Left lung (tissue), 10 donors: Measurements from ENCODE around the gene COPS6. TPM values are rescaled to one million over a fixed set of nuclear protein-coding genes. Genes with fewer than 3 reads are reported as not detected.

Experiments used
- ATAC-seq: fragments of 200-7000 bp; cut with Tn5 transposase; one replicate; pipeline ENCODE4 v1.9.1; 2020; ENCODE audit warnings: moderate library complexity
- DNase-seq, 4 donors: peaks; one replicate each; pipeline ENCODE4 v3.0.0-alpha.2; 2013 to 2020
- H3K27ac ChIP-seq, 2 donors: fragments of 200-600 bp; sonication (generic) in 1 of 2; one replicate each; pipeline versions ENCODE4 v1.5.0 to v1.8.0; 2020 to 2021
- H3K27me3 ChIP-seq, 2 donors: fragments of 200-600 bp; sonication (generic) in 1 of 2; one replicate each; pipeline versions ENCODE4 v1.5.0 to v1.8.0; 2020 to 2021
- H3K36me3 ChIP-seq, 2 donors: fragments of 200-600 bp; sonication (generic) in 1 of 2; one replicate each; pipeline versions ENCODE4 v1.5.0 to v1.8.0; 2020 to 2021
- H3K4me1 ChIP-seq, 2 donors: fragments of 200-600 bp; one replicate each; pipeline ENCODE4 v1.8.0; 2021
- H3K4me3 ChIP-seq, 2 donors: fragments of 200-600 bp; sonication (generic) in 1 of 2; one replicate each; pipeline versions ENCODE4 v1.5.0 to v1.8.0; 2020 to 2021; ENCODE audit warnings: mild to moderate bottlenecking in 1 of 2
- H3K9me3 ChIP-seq, 2 donors: fragments of 200-600 bp; sonication (generic) in 1 of 2; one replicate each; pipeline versions ENCODE4 v1.5.0 to v1.8.0; 2020 to 2021
- intact Hi-C, 2 donors: fragments of 100-400 bp; cut with DNase I; formaldehyde crosslinking; loops; one replicate each; pipeline versions ENCODE4 v1.11.2 to v1.14.2; 2022
- microRNA-seq, 2 donors: library from miRNA; unstranded; fragments of <30 nt; microRNA quantifications; one replicate each; pipeline ENCODE4, GENCODE V29; 2019
- polyA plus RNA-seq, 6 donors: library from polyadenylated mRNA; unstranded; fragments of 120-200 nt; gene quantifications; one replicate each; pipeline ENCODE4 v1.2.1, GENCODE V29; 2013; ENCODE audit not compliant: insufficient read length in 6 of 6
- total RNA-seq, 2 donors: library from RNA; stranded (reverse); fragmentation: NEBNext Ultra II Directional; extraction: Animal tissue kit (Norgen Biotek cat#: 25700); gene quantifications; one replicate each; pipeline ENCODE4 v1.2.1, GENCODE V29; 2021
- TF ChIP-seq, protein P1 (sequence below), 2 donors: fragments of 200-600 bp; sonication (generic) in 1 of 2; IDR thresholded peaks; one replicate each; pipeline versions ENCODE4 v1.5.0 to v1.8.0; 2021; ENCODE audit warnings: antibody characterized with exemption in 2 of 2
- donor health status: DM: no; HTN: yes; CAD: no.
- donor health status: DM: no; HTN: no; CAD: no.

Gene COPS6
- total and polyA plus RNA-seq, 8 donors, result 74.2 to 139 (median 114) TPM

DNA sequence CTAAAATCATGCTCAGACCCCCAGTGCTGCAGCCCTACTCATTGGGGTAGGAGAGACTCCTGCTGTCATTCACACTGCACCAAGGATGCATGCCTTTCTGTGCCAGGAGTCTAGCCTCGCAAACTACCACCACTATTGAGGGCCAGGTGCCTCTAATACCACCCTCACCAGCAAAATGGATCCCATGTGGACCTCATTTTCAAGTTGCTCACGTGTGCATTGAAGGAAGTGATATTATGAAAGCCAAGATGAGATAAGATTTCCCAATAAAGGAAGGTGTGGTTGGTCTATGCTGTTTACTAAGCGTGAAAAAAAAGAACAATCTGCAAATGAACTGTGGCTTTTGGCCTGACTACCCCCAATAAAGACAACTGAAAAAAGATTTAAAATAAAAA lies 52.8 kb downstream of the COPS6 start:
- peaks cover 0 to 15% of the 10 kb centered on the region in 2 donors for H3K4me1 ChIP-seq
- no peak for ATAC-seq
- TF ChIP-seq, protein P1, sequence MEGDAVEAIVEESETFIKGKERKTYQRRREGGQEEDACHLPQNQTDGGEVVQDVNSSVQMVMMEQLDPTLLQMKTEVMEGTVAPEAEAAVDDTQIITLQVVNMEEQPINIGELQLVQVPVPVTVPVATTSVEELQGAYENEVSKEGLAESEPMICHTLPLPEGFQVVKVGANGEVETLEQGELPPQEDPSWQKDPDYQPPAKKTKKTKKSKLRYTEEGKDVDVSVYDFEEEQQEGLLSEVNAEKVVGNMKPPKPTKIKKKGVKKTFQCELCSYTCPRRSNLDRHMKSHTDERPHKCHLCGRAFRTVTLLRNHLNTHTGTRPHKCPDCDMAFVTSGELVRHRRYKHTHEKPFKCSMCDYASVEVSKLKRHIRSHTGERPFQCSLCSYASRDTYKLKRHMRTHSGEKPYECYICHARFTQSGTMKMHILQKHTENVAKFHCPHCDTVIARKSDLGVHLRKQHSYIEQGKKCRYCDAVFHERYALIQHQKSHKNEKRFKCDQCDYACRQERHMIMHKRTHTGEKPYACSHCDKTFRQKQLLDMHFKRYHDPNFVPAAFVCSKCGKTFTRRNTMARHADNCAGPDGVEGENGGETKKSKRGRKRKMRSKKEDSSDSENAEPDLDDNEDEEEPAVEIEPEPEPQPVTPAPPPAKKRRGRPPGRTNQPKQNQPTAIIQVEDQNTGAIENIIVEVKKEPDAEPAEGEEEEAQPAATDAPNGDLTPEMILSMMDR (IDR thresholded peaks at IDR 0.05), result no peak
- H3K27ac ChIP-seq, result peak overlapping the region in 1 of 2 donors; percentile 5
- no peak overlapping the region for H3K4me3 ChIP-seq
- H3K27me3 ChIP-seq, result no peaks in the 10 kb centered on the region
- DNase-seq, result no peak
- intact Hi-C loops, result no loop called here
- no peaks in the 10 kb centered on the region for H3K9me3 ChIP-seq
- H3K36me3 ChIP-seq, result no peaks in the 10 kb centered on the region

Small RNA genes within 50 kb of the gene (microRNA-seq; reads per million reads assigned to microRNA genes)
- gene MIR106B (469 to 1,447 reads per million in 2 donors), gene MIR25 (254 to 399 reads per million in 2 donors), gene MIR93 (1,811 to 2,730 reads per million in 2 donors)

Other genes starting within 250 kb of the COPS6 start
- gene OR2AE1, start 211.9 kb upstream of the COPS6 start, total RNA-seq, result under 1 TPM in 1 of 2 donors, not detected in 1; 0.94 TPM
- under 1 TPM in 2 of 6 donors, not detected in 4; 0.13 to 0.18 TPM for gene OR2AE1, start 211.9 kb upstream of the COPS6 start, polyA plus RNA-seq
- 10 to 100 TPM; 23.6 to 27.0 TPM for gene TRIM4, start 169.4 kb upstream of the COPS6 start, total RNA-seq
- gene TRIM4, start 169.4 kb upstream of the COPS6 start, polyA plus RNA-seq, result 10 to 100 TPM; 35.3 to 45.2 (median 38.9) TPM
- under 1 TPM in 1 of 2 donors, not detected in 1; 0.24 TPM for gene GJC3, start 159.3 kb upstream of the COPS6 start, total RNA-seq
- gene GJC3, start 159.3 kb upstream of the COPS6 start, polyA plus RNA-seq, result 1 to 10 TPM in 4 of 6 donors, under 1 TPM in 2; 0.98 to 1.3 (median 1.1) TPM
- 10 to 100 TPM in 1 of 2 donors, 1 to 10 TPM in 1; 5.0 to 40.3 TPM for gene AZGP1, start 112.9 kb upstream of the COPS6 start, total RNA-seq
- gene AZGP1, start 112.9 kb upstream of the COPS6 start, polyA plus RNA-seq, result 100 to 1,000 TPM in 1 of 6 donors, 1 to 10 TPM in 2, under 1 TPM in 3; 0.29 to 110 (median 0.94) TPM
- 10 to 100 TPM; 46.7 to 52.0 TPM for gene ZKSCAN1, start 73.4 kb upstream of the COPS6 start, total RNA-seq
- 100 to 1,000 TPM in 1 of 6 donors, 10 to 100 TPM in 5; 82.1 to 137 (median 91.1) TPM for gene ZKSCAN1, start 73.4 kb upstream of the COPS6 start, polyA plus RNA-seq
- gene ZSCAN21, start 39.2 kb upstream of the COPS6 start, total RNA-seq, result 10 to 100 TPM in 1 of 2 donors, 1 to 10 TPM in 1; 6.5 to 12.0 TPM
- gene ZSCAN21, start 39.2 kb upstream of the COPS6 start, polyA plus RNA-seq, result 10 to 100 TPM; 23.6 to 27.1 (median 24.4) TPM
- gene ZNF3, start 7.2 kb upstream of the COPS6 start, total RNA-seq, result 10 to 100 TPM; 22.5 to 24.9 TPM
- gene ZNF3, start 7.2 kb upstream of the COPS6 start, polyA plus RNA-seq, result 10 to 100 TPM; 46.8 to 53.1 (median 50.4) TPM
- 10 to 100 TPM; 53.7 to 89.3 TPM for gene MCM7, start 12.4 kb downstream of the COPS6 start, total RNA-seq
- gene MCM7, start 12.4 kb downstream of the COPS6 start, polyA plus RNA-seq, result 100 to 1,000 TPM; 131 to 152 (median 141) TPM
- 10 to 100 TPM; 16.7 to 18.2 TPM for gene AP4M1, start 12.7 kb downstream of the COPS6 start, total RNA-seq
- 10 to 100 TPM; 37.1 to 40.2 (median 38.6) TPM for gene AP4M1, start 12.7 kb downstream of the COPS6 start, polyA plus RNA-seq
- 10 to 100 TPM; 43.5 to 45.3 TPM for gene TAF6, start 30.4 kb downstream of the COPS6 start, total RNA-seq
- 10 to 100 TPM; 48.9 to 69.2 (median 59.9) TPM for gene TAF6, start 30.4 kb downstream of the COPS6 start, polyA plus RNA-seq
- 10 to 100 TPM; 15.1 to 19.4 TPM for gene CNPY4, start 30.7 kb downstream of the COPS6 start, total RNA-seq
- gene CNPY4, start 30.7 kb downstream of the COPS6 start, polyA plus RNA-seq, result 10 to 100 TPM; 38.8 to 54.1 (median 41.8) TPM
- 1 to 10 TPM; 2.1 to 2.8 TPM for gene MBLAC1, start 38.0 kb downstream of the COPS6 start, total RNA-seq
- gene MBLAC1, start 38.0 kb downstream of the COPS6 start, polyA plus RNA-seq, result 1 to 10 TPM; 1.2 to 2.0 (median 1.6) TPM
- 100 to 1,000 TPM; 103 to 120 TPM for gene LAMTOR4, start 59.9 kb downstream of the COPS6 start, total RNA-seq
- gene LAMTOR4, start 59.9 kb downstream of the COPS6 start, polyA plus RNA-seq, result 100 to 1,000 TPM in 2 of 6 donors, 10 to 100 TPM in 4; 85.9 to 110 (median 97.5) TPM
- gene TRAPPC14, start 69.8 kb downstream of the COPS6 start, total RNA-seq, result 10 to 100 TPM; 23.3 to 30.1 TPM
- gene TRAPPC14, start 69.8 kb downstream of the COPS6 start, polyA plus RNA-seq, result 10 to 100 TPM; 16.0 to 20.4 (median 18.5) TPM
- 10 to 100 TPM; 17.1 to 18.9 TPM for gene GAL3ST4, start 79.6 kb downstream of the COPS6 start, total RNA-seq
- 10 to 100 TPM; 14.8 to 26.0 (median 21.1) TPM for gene GAL3ST4, start 79.6 kb downstream of the COPS6 start, polyA plus RNA-seq
- 1 to 10 TPM; 2.5 to 3.5 TPM for gene GPC2, start 88.4 kb downstream of the COPS6 start, total RNA-seq
- gene GPC2, start 88.4 kb downstream of the COPS6 start, polyA plus RNA-seq, result 10 to 100 TPM in 4 of 6 donors, 1 to 10 TPM in 2; 7.8 to 17.0 (median 10.8) TPM
- gene STAG3, start 88.9 kb downstream of the COPS6 start, total RNA-seq, result 1 to 10 TPM in 1 of 2 donors, under 1 TPM in 1; 0.96 to 3.7 TPM
- gene STAG3, start 88.9 kb downstream of the COPS6 start, polyA plus RNA-seq, result 10 to 100 TPM; 18.1 to 27.3 (median 24.0) TPM
- gene PVRIG, start 131.0 kb downstream of the COPS6 start, total RNA-seq, result under 1 TPM; 0.41 to 0.42 TPM
- gene PVRIG, start 131.0 kb downstream of the COPS6 start, polyA plus RNA-seq, result 1 to 10 TPM; 4.0 to 9.1 (median 8.2) TPM
- not detected for gene SPDYE3, start 218.7 kb downstream of the COPS6 start, total RNA-seq
- gene SPDYE3, start 218.7 kb downstream of the COPS6 start, polyA plus RNA-seq, result 1 to 10 TPM; 6.6 to 8.4 (median 7.2) TPM